Ammon's horn (tissue), 1 donor: Measurements from ENCODE around the gene VASH2.
A peak's percentile ranks its signal among the peaks of the same experiment; 100 is the strongest.
"Not testable (repeated sequence)": the region's sequence is repeated elsewhere in the genome, so short reads cannot be mapped to it uniquely, and the experiment has no call there.

Experiments
- DNase-seq: peaks from one replicate; pipeline ENCODE4 v3.0.0-alpha.2; 2016; ENCODE audit warnings: low spot score

The VASH2 gene

DNA sequence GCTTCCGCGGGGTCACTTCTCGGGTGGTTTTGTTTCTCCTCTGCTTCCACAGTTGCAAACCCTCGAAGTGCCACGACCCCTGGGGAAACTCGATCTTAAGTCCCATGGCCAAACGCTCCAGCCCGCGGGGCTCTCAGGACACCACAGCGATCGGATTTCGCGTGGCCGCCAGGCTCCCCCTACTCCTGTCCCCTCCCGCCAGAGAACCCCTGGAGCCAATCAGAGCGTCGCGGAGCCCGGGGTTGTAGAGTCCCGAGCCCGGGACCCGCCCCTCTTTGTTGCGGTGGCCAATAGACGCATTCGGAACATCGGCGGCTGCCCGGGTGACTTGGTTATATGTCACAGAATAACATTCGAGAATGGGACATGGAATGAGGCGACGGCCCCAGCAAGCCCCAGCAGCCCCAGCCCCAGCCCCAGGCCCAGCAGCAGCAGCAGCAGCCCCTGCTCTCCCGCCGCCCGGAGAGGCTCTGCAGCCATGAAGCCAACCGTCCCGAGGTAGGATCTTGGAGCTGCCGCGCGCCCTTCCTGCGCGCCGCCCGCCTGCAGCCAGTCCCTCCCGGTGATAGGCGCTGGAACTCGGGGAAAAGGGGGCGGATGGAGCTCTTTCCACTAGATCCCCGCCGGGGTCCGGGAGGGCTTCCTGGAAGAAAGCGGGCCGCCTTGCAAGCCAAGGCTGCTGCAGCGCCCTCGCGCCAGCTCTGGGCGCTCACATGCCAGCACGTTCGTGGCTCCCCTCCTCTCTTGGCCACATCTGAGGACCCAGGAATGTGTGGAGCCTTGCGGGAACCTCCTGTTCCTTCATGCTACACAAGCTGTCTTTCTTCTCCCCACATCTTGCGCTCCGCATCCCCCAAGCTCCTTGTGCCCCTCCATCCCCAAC lies at the start of gene VASH2:
VASH2 (plus strand) TSS at position 299 of the 883 bp plus-strand sequence. CDS start 1,002 bp downstream, outside the sequence.
- DNase-seq: peak; percentile 90

DNA sequence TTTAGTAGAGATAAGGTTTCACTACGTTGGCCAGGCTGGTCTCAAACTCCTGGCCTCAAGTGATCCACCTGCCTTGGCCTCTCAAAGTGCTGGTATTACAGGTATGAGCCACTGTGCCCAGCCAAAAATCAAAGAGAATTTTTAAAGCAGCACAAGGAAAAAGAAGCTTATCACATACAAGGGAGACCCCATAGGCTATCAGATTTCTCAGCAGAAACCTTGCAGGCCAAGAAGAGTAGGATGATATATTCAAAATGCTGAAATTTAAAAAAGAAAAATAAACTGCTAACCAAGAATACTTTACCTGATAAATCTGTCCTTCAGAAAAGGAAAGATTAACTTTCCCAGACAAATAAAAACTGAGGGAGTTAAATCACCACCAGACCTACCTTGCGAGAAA lies 49.1 kb upstream of the VASH2 start:
- DNase-seq: no peak

DNA sequence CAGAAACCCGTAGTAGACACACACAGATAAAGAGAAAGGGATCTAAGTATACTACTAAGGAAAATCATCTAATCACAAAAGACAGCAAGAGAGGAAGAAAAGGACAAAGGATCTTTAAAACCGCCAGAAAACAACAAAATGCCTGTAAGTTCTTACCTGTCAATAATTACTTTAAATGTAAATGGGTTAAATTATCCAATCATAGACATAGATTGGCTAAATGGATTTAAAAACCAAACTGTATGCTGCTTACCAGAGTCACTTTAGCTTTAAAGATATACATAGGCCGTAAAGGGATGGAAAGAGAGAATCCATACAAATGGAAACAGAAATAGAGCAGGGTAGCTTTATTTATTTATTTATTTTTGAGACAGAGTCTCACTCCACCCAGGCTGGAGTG lies 48.3 kb upstream of the VASH2 start:
- no peak for DNase-seq

DNA sequence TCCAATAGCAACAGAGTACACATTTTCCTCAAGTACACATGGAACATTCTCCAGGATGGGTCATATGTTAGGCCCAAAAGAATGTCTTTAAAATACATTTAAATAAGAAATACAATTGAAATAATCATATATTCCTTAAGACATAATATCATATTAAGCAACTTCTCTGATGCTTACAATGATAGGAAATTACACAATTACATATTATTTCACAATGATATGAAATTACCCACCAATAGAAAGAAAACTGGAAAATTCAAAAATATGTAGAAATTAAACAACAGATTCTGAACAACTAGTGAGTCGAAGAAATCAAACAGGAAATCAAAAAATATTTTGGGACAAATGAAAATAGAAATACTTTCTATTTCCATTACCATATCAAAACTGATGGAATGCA lies 46.7 kb upstream of the VASH2 start:
- DNase-seq: no peak

DNA sequence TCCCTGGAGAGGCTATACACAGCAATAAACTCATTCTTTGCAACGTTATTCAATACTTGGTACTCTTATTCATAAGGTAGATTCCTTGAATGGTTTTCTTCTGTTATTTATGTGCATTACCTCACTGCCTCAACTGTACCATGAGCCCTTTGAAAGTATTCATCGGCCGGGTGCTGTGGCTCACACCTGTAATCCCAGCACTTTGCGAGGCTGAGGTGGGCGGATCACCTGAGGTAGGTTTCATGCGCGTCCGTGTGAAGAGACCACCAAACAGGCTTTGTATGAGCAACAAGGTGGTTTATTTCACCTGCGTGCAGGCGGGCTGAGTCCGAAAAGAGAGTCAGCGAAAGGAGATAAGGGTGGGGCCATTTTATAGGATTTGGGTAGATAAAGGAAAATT lies 42.3 kb upstream of the VASH2 start:
- not testable (repeated sequence) for DNase-seq

DNA sequence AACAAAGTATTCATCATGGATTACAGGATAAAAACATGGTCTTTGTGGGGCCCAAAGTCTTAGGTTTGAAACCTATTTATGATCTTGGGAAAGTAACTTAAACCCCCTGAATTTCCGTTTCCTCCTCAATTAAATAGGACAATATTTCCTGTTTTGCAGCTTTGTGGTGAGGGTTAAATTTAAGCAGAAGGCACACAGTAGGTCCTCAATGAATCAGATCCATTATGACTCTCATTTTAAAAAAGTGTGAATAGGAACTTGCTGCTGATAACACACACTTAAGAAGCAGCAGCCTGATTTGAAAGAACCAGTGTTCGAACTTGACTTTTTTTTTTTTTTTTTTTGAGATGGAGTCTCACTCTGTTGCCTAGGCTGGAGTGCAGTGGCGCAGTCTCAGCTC lies 41.4 kb upstream of the VASH2 start:
- DNase-seq: no peak

DNA sequence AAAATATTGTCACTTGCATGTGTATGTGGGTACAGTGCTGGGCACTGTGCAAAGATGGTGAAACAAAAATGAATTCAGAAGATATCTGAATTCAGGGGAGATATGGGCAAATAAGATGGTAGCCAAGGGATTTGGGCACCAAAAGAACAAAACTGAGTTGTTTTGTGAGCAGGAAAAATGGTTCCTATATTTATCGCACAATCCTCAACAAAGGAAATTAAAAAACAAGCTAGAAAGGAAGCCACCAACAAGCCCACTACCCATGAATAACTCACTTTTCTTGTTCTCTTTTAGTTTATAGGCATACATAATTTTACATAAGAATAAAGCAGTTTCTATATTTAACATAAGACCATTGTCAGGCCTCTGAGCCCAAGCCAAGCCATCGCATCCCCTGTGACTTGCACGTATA lies 40.7 kb upstream of the VASH2 start:
- DNase-seq: no peak

DNA sequence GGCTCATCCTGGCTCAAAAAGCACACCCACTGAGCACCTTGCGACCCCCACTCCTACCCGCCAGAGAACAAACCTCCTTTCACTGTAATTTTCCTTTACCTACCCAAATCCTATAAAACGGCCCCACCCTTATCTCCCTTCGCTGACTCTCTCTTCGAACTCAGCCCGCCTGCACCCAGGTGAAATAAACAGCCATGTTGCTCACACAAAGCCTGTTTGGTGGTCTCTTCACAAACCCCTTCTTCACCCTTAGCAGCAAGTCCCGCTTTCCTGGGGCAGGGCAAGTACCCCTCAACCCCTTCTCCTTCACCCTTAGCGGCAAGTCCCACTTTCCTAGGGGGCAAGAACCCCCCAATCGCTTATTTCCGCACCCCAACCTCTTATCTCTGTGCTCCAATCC lies 40.1 kb upstream of the VASH2 start:
- not testable (repeated sequence) for DNase-seq

DNA sequence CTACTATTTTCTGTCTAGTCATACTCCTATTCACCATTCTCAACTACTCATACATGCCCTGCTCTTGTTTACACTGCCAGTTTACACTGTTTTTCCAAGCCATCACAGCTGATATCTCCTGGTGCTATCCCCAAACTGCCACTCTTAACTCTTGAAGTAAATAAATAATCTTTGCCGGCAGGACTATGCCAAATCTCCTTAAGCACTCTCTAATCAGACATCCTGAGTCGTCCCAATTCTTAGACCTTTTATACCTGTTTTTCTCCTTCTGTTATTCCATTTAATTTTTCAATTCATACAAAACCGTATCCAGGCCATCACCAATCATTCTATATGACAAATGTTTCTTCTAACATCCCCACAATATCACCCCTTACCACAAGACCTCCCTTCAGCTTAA lies 36.7 kb upstream of the VASH2 start:
- DNase-seq: not testable (repeated sequence)

DNA sequence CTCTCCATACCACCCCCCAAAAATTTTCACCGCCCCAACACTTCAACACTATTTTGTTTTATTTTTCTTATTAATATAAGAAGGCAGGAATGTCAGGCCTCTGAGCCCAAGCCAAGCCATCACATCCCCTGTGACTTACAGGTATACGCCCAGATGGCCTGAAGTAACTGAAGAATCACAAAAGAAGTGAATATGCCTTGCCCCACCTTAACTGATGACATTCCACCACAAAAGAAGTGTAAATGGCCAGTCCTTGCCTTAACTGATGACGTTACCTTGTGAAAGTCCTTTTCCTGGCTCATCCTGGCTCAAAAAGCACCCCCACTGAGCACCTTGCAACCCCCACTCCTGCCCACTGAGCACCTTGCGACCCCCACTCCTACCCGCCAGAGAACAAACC lies 36.2 kb upstream of the VASH2 start:
- DNase-seq: not testable (repeated sequence)

DNA sequence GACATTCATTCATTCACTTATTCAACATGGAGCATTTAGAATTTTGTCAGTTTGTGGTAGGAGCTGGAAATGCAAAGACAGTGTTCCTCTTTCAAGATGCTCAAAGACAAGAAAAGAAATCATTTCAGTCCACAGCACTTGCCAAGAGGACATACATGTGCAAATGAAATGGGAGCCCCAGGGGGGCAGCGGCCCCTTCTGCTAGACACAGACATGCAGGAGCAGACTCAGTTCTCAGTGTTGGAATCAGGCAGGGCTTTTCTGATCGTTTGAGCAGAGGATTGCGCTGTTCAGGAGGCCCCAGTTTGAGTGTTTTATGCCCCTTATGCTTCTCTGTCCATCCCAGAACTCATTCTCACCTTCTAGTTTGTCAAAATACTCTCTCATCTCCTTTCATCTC lies 35.6 kb upstream of the VASH2 start:
- DNase-seq: no peak

DNA sequence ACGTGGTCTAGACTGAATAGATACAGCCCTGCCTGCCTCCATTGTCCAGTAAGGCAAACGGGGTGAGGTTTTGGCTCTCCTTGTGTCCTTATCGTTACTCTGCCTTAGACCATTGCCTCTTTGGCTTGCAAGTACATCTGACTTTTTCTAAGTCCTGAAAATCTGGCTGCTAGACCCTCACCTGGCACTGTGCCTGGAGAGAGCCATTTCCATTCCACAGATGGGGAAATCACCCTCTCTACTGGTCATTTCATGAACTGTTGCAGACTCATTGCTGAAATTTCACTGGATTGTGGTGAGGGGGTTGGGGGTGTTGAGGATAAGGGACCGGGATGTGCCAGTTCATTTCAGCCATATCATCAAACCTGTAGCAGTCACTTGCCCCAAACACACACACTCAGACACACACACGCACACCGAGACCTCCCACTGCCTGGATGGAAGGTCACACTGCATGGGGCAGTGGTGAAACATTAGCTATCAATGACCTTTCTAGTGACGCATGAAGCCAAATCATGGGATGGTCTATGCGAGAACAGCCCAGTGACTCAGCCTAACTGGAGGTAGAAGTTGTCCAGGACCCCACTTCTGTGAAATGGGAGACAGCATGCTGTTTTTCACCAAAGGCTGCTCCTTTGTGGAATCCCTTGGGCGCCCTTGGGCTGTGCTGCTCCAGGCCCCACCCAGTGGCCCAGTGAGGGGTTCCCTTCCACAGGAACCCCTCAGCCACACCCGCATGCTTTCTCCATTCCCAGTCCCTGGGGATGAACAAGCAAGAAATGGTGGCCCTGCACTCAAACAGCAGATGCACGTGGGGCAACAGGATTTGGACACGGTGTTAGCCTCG lies 34.9 kb upstream of the VASH2 start:
- peak; percentile 33 for DNase-seq

DNA sequence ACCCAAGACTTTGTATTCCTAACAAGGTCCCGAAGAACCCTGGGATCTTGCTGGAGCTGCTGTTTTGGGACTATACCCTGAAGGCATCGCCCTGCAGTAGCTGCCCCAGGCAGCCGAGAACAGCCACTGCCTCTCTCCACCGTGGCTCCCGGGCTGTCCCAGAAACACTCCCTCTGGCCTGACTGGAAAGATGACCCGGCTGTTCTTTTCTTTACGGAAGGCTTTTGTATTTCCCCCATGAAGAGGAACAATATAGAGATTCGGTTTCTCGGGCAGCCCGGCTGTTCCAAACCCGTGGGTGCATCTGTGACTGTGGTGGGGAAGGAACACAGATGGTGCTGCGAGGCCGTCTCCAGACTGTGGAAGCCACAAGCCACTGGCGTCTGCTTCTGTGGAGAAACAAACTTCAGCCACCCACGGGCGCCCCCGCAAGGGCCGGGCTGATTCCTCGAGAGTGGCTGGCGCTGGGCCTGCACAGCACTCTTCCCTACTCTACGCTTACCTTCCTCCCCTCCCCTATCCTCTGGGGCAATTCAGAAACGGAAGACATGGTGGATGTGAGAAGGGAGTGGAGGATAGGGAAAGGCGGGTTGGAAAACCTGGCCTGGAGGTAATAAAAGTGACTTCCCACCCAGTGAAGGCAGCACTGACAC lies 33.7 kb upstream of the VASH2 start:
- peak; percentile 67 for DNase-seq

DNA sequence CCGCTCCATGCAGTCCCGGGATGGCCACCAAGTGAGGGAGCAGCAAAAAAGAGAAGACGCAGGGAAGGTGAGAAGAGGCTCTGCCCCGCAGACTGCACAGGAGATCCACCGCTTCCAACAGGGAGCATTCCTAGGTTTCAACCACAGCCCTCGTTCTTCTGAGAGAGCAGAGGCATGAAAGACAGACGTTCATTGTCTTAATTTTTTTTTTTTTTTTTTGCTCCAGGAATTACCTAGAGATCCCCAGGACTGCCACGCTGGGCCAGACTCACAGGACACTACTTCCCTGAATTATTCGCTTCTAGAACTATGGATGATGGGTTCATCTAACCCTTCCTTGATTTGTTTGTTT lies 33.2 kb upstream of the VASH2 start:
- DNase-seq: no peak

DNA sequence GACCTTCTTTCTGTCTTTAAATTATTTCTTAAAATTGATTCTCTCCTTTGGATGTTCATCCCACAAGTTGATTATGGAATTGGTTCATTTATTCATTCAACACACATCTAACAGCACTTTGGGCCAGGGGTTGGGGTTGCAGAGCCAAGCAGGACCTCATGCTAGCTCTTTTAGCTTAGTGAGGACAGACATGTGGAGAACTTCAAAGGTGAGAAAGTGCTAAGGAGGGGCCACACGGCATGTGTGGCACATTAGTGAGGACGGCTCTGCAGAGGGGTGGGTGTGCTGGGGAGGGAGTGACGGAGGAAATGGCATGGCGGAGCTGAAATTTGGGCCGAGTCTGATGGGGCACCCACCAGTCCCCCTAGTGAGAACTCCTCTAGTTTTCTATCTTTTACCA lies 32.5 kb upstream of the VASH2 start:
- DNase-seq: no peak

DNA sequence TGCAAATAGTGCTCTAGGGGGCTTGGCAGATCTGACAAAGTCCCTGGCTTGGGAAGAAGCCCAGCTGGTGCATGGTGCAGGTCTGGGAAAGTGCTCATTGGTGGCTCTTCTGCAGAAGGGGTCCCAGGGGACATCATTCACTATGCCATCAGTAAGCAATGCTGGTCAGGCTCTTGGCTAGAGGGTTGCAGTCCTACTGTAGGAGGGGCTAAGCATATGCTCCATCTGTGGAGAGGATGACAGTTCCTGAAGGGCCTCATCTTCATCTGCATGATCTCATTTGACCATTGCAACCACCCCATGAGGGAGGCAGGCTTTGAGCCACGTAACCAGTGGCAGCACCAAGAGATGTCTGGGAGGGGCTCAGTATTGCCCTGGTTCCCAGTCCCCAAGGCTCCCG lies 31.5 kb upstream of the VASH2 start:
- no peak for DNase-seq

DNA sequence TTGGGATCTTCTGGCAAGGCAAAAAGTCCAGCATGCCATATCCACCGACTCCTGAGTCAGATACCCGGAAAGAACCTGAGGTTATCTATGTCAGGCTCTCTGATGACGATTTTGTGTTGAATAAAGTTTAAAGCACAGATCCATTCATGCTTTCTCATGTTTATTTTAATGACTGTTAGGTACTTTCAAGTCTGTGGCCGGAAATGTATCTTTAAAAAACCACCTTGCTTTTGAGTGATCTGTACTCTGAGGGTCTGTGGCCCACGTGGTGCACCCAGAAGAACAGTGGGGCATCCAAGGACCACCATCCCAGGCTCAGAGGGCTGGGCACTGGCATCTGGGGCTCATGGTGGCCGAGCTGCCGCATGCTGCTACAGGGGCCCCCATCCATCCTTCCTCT lies 30.1 kb upstream of the VASH2 start:
- DNase-seq: no peak

DNA sequence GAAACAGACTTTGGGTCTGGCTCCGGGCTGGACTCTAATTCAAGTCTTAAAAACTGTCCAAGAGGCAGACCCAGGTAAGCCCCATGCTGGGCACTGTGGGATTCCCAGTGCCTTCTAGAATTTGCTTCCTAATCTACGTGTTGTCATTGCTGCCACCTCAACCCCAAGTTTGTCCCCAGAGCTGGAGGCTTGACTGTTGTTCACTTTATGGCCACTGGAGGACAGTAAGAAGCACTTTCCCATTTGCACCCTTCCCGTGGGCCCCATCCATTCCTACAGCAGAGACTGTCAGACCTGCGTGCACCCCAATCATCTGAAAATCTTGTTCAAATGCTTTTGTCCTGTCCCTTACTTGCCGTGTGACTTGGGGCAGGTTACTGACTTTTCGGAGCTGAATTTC lies 29.4 kb upstream of the VASH2 start:
- no peak for DNase-seq

DNA sequence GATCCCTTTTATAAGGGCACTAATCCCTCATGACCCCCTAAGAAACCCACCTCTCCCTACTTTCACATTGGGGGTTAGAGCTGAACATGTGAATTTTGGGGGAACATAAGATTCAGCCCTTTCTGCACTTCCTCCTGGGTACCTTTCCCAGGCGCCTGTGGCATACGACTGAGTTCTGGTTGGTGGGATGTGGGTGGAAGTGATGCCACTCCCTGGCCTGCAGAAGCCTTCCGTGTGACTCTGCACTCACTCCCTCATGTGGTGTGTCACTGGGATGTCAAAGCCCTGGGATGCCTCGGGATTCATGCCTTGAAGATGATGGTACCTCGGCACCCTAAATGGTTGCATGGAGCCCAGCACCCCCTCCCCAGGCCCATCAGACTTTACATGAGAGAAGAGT lies 28.3 kb upstream of the VASH2 start:
- no peak for DNase-seq

DNA sequence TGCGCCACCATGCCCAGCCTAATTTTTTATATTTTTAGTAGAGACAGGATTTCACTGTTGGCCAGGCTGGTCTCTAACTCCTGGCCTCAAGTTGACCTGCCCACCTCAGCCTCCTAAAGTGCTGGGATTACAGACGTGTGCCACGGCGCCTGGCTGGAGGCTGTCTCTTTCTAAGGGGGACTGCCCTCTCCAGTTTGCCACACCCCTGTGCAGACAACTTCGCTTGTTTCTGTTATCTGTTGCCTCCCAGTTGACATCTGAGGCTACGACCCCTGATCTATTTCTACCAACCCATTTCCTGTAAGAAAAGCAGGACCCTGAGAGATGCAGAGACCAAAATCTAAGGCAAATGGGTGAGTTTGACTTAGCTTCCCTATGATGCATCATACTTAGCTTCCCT lies 24.0 kb upstream of the VASH2 start:
- no peak for DNase-seq

DNA sequence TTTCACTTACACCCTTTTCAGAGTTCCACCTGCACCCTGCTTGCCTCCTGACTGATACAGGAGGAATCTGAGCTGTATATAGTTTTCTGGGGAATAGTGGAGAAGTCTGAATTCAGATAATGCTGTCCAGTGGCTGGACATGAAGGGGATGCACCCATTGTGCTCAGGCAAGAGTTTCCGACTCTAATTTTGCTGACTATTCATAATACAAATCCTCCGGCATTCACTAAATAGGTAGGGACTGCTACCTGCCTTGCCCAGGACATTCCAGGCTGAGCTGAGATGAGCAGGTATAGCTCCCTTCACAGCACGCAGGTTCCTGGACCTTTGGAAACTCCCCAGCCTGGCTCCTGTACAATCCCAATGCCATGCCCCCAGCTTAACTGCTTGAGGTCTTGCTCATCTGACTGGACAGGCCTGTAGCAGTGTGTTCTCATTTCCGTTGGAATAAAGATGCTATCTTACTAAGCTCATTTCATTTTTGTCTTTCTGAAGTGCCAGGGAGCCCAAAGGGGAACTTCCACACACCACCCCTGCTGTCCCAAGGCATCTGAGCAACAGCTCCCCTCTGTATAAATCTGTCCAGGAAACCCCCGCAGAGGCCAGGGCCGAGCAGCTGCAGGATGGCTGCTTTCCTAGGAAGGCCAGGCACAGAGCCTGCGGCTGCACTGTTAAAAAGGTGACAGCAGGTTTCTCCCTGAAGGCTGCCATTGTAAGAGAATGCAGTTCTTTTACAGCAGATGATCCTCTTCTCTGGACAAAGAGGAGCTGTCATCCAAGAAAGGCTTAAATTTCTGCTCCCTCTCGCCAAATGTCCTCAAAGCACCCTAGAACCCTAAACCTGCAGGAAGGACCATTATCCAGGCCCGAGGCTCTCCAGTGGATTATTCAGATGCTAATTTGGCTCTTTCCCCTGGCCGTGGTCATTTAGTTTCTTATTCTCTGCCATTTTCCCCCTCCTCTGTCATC lies 21.7 kb upstream of the VASH2 start:
- DNase-seq: no peak
